Hematopoietic multipotent progenitor cell treated with erythropoietin and hydrocortisone succinate and interleukin-3 and kit ligand, for 15 days (in vitro differentiated cells): ENCODE measurements around the gene ODC1.
"Not testable (repeated sequence)": the region's sequence is repeated elsewhere in the genome, so short reads cannot be mapped to it uniquely, and the experiment has no call there.

Experiments used
- DNase-seq: peaks from one replicate; pipeline ENCODE4 v3.0.0-alpha.2; 2015; ENCODE audit warnings: low spot score

ODC1 gene

GRCh38 chr2:10452956-10453904 lies 5.1 kb upstream of the ODC1 start:
- no peak for DNase-seq

- DNase-seq: no peak
Measured at GRCh38 chr2:10452312-10452711, 4.2 kb upstream of the ODC1 start.

GRCh38 chr2:10451819-10452218 lies 3.7 kb upstream of the ODC1 start:
- no peak for DNase-seq

GRCh38 chr2:10449838-10450691 lies 1.9 kb upstream of the ODC1 start:
- no peak for DNase-seq

- DNase-seq: no peak
Measured at GRCh38 chr2:10449486-10449831, 1.3 kb upstream of the ODC1 start.

GRCh38 chr2:10448576-10449485 lies 704 bp upstream of the ODC1 start:
- peak; percentile 93 for DNase-seq

- DNase-seq: peak; percentile 66
Measured at GRCh38 chr2:10447300-10447894, 730 bp downstream of the ODC1 start.

GRCh38 chr2:10446631-10447030 lies 1.5 kb downstream of the ODC1 start:
- DNase-seq: no peak

GRCh38 chr2:10444463-10444862 lies 3.7 kb downstream of the ODC1 start:
- DNase-seq: no peak

GRCh38 chr2:10442469-10443126 lies 5.5 kb downstream of the ODC1 start:
- not testable (repeated sequence) for DNase-seq

GRCh38 chr2:10441948-10442347 lies 6.2 kb downstream of the ODC1 start:
- DNase-seq: no peak

GRCh38 chr2:10440736-10441135 lies 7.4 kb downstream of the ODC1 start:
- DNase-seq: no peak

- no peak for DNase-seq
Measured at GRCh38 chr2:10439971-10440370, 8.2 kb downstream of the ODC1 start.

GRCh38 chr2:10439185-10439879 lies 8.8 kb downstream of the ODC1 start:
- DNase-seq: no peak

- no peak for DNase-seq
Measured at GRCh38 chr2:10438688-10439087, 9.4 kb downstream of the ODC1 start.

- DNase-seq: no peak
Measured at GRCh38 chr2:10437806-10438205, 10.3 kb downstream of the ODC1 start.

GRCh38 chr2:10436583-10437110 lies 11.5 kb downstream of the ODC1 start:
- DNase-seq: no peak

- no peak for DNase-seq
Measured at GRCh38 chr2:10435820-10436204, 12.3 kb downstream of the ODC1 start.

GRCh38 chr2:10434886-10435819 lies 13.0 kb downstream of the ODC1 start:
- peak; percentile 79 for DNase-seq
